ENCODE data around the gene PTBP3. TPM values are rescaled to one million over a fixed set of nuclear protein-coding genes. Genes with fewer than 3 reads are reported as not detected.

PTBP3 gene
- total RNA-seq, 1 donor from 2014 or later = 12.7 TPM

DNA sequence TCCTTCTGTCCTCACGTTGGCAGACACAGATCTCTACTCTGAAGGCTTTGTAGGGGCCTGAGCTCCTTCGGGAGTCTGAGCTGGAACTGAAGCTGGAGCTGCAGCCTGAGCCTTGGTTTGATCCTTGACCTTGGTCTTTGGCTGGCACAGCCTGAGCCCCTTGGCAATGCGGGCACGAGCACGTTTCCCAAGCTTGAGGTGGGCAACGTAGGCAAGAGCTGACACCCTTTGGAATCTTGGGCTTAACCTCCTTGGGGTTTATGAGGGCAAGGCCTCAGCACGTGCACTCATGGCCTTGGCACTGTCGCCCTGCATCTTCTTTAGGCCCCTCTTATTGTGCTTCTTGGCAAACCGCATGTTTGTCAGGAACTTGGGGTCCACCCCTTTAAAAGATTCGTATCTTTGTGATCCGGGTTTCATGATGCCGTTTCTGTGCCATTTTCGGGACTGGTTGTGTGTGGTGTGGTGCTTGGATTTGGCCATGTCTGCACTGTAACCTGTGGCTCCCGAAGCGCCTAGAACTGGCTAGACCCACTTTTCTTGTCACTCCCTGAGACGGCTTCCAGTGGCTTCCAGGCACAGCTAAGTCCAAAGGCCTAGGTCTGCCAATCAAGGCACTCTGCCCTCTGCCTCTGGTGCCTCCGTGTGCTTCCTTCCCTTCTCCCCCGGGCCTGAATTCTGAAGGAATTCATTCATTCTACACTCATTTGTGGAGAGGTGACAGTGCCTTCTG is 159.8 kb downstream of the PTBP3 start:
- intact Hi-C loops (cut with micrococcal nuclease) = no loop called here
- Histone ChIP-seq H3K9me3 (replicated peaks) (no peaks in the 10 kb centered on the region), H3K36me3 (no peaks in the 10 kb centered on the region), H3K4me3 (peak overlapping the region; percentile 72), H3K27ac (replicated peaks) (peak overlapping the region; percentile 84), H3K27me3 (ENCODE audit: low read depth) (no peaks in the 10 kb centered on the region), H3K4me1 (peaks cover 16% of the 10 kb centered on the region)
- DNase-seq = no peak
- TF ChIP-seq, protein P1, sequence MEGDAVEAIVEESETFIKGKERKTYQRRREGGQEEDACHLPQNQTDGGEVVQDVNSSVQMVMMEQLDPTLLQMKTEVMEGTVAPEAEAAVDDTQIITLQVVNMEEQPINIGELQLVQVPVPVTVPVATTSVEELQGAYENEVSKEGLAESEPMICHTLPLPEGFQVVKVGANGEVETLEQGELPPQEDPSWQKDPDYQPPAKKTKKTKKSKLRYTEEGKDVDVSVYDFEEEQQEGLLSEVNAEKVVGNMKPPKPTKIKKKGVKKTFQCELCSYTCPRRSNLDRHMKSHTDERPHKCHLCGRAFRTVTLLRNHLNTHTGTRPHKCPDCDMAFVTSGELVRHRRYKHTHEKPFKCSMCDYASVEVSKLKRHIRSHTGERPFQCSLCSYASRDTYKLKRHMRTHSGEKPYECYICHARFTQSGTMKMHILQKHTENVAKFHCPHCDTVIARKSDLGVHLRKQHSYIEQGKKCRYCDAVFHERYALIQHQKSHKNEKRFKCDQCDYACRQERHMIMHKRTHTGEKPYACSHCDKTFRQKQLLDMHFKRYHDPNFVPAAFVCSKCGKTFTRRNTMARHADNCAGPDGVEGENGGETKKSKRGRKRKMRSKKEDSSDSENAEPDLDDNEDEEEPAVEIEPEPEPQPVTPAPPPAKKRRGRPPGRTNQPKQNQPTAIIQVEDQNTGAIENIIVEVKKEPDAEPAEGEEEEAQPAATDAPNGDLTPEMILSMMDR (IDR thresholded peaks at IDR 0.05; ENCODE audit: borderline replicate concordance) = no peak

DNA sequence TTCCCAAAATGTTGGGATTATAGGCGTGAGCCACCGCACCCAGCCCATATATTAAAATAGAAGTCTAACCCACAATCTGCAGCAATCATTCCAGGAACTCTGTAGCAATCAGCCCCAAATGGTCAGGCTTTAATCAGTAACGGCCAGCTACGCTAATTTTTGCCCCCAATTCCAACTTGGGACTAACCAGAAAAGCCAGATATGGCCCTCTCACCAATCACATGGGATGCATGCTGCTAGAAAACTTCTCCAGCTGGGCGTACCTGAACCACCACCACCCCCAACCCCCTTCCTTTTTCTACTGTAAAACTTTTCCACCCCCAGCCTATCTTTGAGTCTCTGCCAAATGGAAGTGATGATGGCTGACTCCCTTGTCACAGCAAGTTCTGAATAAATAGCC is 162.5 kb downstream of the PTBP3 start:
- H3K27ac ChIP-seq (replicated peaks) = no peak overlapping the region
- H3K27me3 ChIP-seq (ENCODE audit: low read depth) = no peaks in the 10 kb centered on the region
- no peak overlapping the region for H3K4me3 ChIP-seq
- peaks cover 16% of the 10 kb centered on the region for H3K4me1 ChIP-seq
- TF ChIP-seq, protein P1 (IDR thresholded peaks at IDR 0.05; ENCODE audit: borderline replicate concordance) = no peak
- DNase-seq = no peak
- no peaks in the 10 kb centered on the region for H3K36me3 ChIP-seq
- H3K9me3 ChIP-seq (replicated peaks) = no peaks in the 10 kb centered on the region
- intact Hi-C loops (cut with micrococcal nuclease) = no loop called here

DNA sequence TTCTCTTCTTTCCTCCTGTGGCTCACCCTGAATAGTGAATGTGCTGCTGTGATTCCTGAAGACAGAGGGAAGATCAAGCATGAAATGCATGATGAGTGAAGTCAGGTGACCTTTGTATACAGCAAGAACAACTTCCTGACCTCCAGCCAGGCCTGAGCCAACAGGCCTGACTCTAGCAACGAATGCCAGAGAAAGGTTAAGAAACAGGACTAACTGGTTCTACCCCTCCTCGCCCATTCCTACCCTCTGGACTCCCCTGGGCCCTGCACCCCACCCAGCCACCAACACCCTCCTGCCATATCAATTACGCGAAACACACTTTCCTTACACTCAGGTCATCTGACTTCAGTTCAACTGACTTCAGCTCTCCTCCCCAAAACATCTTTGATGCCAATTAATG is 163.2 kb downstream of the PTBP3 start:
- H3K4me1 ChIP-seq = peaks cover 11% of the 10 kb centered on the region

GRCh38 chr9:112169368-112169767 is 164.1 kb downstream of the PTBP3 start:
- no peaks in the 10 kb centered on the region for H3K36me3 ChIP-seq
- intact Hi-C loops (cut with micrococcal nuclease) = no loop called here
- TF ChIP-seq, protein P1 (IDR thresholded peaks at IDR 0.05; ENCODE audit: borderline replicate concordance) = no peak

More for the DNA sequence above, 163.2 kb downstream of the PTBP3 start:
- Histone ChIP-seq H3K27me3 (ENCODE audit: low read depth) (no peaks in the 10 kb centered on the region), H3K36me3 (no peaks in the 10 kb centered on the region), H3K27ac (replicated peaks) (no peak overlapping the region), H3K4me3 (no peak overlapping the region), H3K9me3 (replicated peaks) (no peaks in the 10 kb centered on the region)
- TF ChIP-seq, protein P1 (IDR thresholded peaks at IDR 0.05; ENCODE audit: borderline replicate concordance) = no peak
- intact Hi-C loops (cut with micrococcal nuclease) = no loop called here
- DNase-seq = no peak

GRCh38 chr9:112168197-112168596 is 165.2 kb downstream of the PTBP3 start:
- Histone ChIP-seq H3K27ac (replicated peaks) (no peak overlapping the region), H3K4me1 (no peaks in the 10 kb centered on the region), H3K27me3 (ENCODE audit: low read depth) (no peaks in the 10 kb centered on the region), H3K9me3 (replicated peaks) (no peaks in the 10 kb centered on the region), H3K4me3 (no peak overlapping the region), H3K36me3 (no peaks in the 10 kb centered on the region)
- intact Hi-C loops (cut with micrococcal nuclease) = no loop called here
- DNase-seq = no peak
- TF ChIP-seq, protein P1 (IDR thresholded peaks at IDR 0.05; ENCODE audit: borderline replicate concordance) = no peak

More at GRCh38 chr9:112169368-112169767, 164.1 kb downstream of the PTBP3 start:
- H3K27me3 ChIP-seq (ENCODE audit: low read depth) = no peaks in the 10 kb centered on the region
- no peak overlapping the region for H3K4me3 ChIP-seq
- peaks cover 5% of the 10 kb centered on the region for H3K4me1 ChIP-seq
- DNase-seq = no peak
- no peak overlapping the region for H3K27ac ChIP-seq (replicated peaks)
- H3K9me3 ChIP-seq (replicated peaks) = no peaks in the 10 kb centered on the region

Other genes with a start within 250 kb of the PTBP3 start
- 5.1 TPM for gene SUSD1, start 158.3 kb downstream of the PTBP3 start, total RNA-seq
- gene HSDL2, start 46.5 kb upstream of the PTBP3 start, total RNA-seq = 234 TPM
- gene KIAA1958, start 153.2 kb upstream of the PTBP3 start, total RNA-seq = 5.6 TPM

Data from left ventricle myocardium inferior (tissue), 1 donor.